Middle frontal gyrus (tissue), 1 donor: ENCODE data around the gene ADARB1.

Experiments
- DNase-seq: peaks from one replicate; pipeline ENCODE4 v3.0.0-alpha.2; 2015; ENCODE audit warnings: low spot score; ENCODE audit errors: extremely low spot score

ADARB1 gene

GRCh38 chr21:45163413-45164123, 89.2 kb downstream of the ADARB1 start:
- DNase-seq = no peak

- DNase-seq = no peak
Observed at GRCh38 chr21:45164124-45164511, 89.7 kb downstream of the ADARB1 start.

DNA sequence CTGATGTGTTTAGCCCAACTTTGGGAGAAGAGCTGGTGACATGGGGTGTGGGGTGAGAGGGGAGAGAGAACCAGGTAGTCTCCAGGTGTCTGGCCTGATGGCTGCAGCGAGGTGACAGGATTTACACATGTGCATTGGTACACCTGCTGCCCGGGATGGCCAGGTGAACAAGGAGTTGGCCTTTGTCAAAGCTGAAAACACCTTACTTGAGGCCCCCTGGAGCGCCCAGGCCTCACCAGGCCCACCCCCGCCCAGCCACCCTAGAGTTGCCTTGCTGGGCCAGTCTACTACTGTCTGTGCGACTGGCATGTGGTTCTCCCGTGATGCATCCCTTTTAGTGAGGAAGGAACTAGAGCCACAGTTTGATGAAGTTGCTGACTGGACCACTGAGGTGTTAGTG, 90.5 kb downstream of the ADARB1 start:
- no peak for DNase-seq

DNA sequence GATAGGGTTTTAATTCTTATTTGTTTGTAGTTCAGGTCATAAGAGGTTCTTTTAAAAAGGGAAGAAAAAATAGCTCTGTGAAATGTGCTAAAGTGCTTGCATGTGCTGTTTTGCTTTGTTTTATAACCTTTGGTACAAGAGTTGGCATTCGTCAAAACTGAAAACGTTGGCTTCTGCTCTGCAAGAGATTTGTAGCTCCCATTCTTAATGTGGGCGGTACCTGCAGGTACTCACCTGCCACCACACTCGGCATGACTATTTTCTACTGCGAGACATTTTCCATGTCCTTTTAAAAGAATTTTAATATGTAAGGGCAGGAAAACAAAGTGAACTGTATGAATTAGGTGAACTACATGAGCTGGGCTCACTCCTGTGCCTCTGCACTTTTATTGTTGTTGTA, 92.6 kb downstream of the ADARB1 start:
- DNase-seq = no peak

DNA sequence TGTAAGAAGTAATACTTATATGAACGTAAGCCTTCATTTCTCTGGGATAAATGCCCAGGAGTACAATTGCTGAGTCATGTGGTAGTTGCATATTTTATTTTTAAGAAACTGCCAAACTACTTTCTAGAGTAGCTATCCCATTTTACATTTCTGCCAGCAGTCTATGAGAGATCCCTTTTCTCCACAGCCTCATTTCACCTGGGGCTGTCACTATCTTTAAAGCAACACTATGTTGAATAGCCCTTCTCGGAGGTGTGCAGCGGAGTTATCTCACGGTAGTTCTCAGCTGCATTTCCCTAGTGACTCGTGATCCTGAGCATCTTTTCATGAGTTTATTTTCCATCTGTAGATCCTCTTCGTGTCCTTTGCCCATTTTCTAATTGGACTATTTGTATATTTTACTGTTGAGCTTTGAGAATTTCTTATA, 93.4 kb downstream of the ADARB1 start:
- DNase-seq = no peak

GRCh38 chr21:45168522-45168921, 94.1 kb downstream of the ADARB1 start:
- DNase-seq = no peak

GRCh38 chr21:45169001-45169400, 94.6 kb downstream of the ADARB1 start:
- DNase-seq = no peak

- DNase-seq = no peak
Observed at GRCh38 chr21:45169682-45170081, 95.3 kb downstream of the ADARB1 start.

DNA sequence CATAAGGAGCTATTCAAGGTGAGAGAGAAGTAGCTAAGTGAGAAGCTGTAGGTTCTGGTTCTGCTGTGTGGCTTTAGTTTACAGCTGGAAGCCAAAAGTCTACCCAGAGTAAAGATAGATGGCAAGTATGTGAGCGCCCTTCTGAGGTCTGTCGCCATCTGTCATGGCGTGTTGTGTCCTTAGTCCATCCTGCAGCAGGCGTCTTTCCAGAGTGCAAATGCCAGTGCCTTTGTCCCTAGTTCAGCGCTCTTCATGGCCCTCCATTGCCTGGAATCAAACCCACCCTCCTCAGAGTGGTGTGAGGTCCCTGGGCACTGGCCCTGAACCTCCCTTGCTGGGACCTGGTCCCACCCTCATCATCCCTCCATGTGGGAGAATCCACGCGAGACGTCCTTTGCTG, 96.6 kb downstream of the ADARB1 start:
- no peak for DNase-seq

DNA sequence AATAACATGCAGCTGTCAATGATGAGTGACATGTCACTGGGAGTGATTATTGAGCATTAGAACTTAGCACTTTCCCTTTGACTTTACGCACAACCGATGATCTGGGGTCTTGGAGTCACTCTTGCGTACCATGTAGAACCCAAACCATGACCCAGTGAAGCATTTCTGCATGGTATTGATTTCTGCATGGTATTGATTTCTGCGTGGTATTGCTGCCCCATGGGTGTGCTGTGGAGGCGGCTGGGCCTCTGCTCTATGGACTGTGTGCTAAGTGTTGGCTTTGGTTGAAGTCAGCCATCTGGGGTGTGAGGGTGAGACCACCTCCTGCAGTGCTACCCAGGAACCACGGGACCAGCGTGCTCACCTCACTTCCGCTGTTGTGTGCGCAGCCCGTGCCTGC, 98.0 kb downstream of the ADARB1 start:
- no peak for DNase-seq

- no peak for DNase-seq
Observed at GRCh38 chr21:45175326-45176095, 101.1 kb downstream of the ADARB1 start.

DNA sequence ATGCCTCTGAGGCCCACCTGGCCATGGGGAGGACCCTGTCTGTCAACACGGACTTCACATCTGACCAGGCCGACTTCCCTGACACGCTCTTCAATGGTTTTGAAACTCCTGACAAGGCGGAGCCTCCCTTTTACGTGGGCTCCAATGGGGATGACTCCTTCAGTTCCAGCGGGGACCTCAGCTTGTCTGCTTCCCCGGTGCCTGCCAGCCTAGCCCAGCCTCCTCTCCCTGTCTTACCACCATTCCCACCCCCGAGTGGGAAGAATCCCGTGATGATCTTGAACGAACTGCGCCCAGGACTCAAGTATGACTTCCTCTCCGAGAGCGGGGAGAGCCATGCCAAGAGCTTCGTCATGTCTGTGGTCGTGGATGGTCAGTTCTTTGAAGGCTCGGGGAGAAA, 101.8 kb downstream of the ADARB1 start:
- no peak for DNase-seq

- no peak for DNase-seq
Observed at GRCh38 chr21:45177039-45177438, 102.7 kb downstream of the ADARB1 start.

GRCh38 chr21:45178070-45178608, 103.8 kb downstream of the ADARB1 start:
- no peak for DNase-seq

DNA sequence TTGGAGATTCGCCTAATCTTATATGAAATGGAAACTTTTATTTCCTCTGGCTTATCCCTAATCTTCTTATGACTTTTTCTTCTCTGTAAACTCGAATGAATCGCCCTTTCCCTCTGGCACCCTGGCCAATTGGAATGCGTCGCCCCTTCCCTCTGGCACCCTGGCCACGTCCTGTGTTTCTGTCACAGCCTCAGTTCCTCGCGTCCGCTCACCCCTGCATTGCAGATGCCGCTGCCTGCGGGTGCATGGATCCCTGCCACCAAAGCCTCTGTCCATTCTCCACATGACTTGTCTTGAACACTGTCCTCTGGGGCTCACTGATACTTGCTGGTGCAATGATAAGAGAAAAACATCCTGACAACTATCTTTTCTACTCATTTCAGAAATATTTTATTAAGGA, 104.6 kb downstream of the ADARB1 start:
- no peak for DNase-seq

GRCh38 chr21:45179568-45180245, 105.3 kb downstream of the ADARB1 start:
- DNase-seq = no peak

- no peak for DNase-seq
Observed at GRCh38 chr21:45180246-45180599, 105.8 kb downstream of the ADARB1 start.

GRCh38 chr21:45182958-45183357, 108.6 kb downstream of the ADARB1 start:
- DNase-seq = no peak

DNA sequence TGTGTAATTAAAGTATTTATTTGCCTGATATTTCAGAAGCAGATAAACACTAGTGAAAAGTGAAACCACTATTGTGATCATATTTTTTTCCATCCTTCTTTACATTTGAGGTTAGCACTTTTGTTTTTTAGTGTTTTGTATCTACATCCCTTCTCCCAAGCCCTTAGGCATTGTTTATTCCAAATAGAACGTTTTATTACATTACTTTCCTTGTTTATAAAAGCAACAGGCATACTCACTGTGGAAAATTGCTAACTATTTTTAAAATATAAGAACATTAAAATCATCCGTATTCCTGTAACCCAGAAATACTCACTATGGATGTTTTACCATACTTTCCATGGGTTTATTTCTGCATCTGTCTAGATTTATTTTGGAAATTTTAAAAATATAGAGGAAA, 109.5 kb downstream of the ADARB1 start:
- no peak for DNase-seq

DNA sequence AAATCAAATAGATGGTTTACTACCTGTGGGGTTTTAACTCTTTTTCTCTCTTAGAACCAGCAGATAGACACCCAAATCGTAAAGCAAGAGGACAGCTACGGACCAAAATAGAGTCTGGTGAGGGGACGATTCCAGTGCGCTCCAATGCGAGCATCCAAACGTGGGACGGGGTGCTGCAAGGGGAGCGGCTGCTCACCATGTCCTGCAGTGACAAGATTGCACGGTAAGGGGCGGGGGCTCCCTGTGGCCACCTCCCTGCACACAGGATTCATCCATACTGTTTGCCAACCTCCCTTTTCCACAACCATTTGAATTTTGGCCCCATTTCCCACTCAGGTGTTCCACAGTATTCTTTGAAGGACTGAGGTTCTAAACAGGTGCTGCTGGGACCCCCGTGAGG, 110.5 kb downstream of the ADARB1 start:
- no peak for DNase-seq

GRCh38 chr21:45186709-45187108, 112.3 kb downstream of the ADARB1 start:
- no peak for DNase-seq

GRCh38 chr21:45187646-45188045, 113.3 kb downstream of the ADARB1 start:
- no peak for DNase-seq
